Epithelial cell of esophagus (primary cell): ENCODE measurements around the gene DYNC1I1.

Experiments used
- DNase-seq: peaks from one replicate; pipeline ENCODE4 v3.0.0; 2010; ENCODE audit warnings: low read depth
- H3K4me3 ChIP-seq: 2 replicates; pipeline ENCODE4 v1.5.1; 2011; ENCODE audit warnings: mild to moderate bottlenecking, low read length, control low read depth
- CTCF ChIP-seq: IDR thresholded peaks from 2 replicates; pipeline ENCODE4 v1.5.1; 2011; ENCODE audit warnings: low read depth, mild to moderate bottlenecking, low read length, control low read depth, inconsistent platforms; ENCODE audit not compliant: insufficient read depth; ENCODE audit errors: missing control alignments

Gene DYNC1I1

DNA sequence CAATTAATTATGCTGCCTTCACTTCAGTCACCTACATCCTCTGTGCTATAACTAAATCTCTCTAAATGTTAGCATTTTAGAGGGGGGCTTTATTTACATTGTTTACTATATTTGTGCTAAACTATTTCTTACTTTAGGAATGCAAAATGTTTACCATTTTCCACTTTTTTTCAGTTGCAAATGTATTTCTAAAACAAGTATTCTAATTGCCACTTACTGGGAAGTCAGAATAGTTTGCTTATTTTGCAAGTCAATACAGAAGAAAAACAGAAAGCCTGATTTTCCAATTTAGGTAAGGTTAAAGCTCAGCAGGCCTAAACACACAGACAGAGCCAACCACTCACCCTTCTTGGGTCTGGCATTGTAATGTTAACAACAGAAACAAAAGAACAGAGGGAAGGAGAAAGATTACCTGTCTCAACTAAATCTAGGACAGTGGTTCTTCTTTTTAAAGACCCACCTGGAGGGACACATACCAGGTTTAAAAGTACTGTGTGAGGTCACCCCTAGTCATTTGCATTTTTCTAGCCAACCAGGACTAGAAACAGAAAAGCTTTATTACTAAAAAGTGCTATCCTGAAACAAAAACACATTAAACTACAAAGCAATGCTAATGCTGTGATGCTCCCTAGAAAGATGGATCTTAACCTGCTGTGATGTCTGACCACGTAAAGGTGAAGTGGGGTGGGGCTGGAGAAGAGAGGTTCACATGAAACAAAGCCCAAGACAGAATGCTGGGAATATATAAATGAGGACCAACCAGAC is 371.3 kb downstream of the DYNC1I1 start:
- no peak for DNase-seq
- TF ChIP-seq CTCF: no peak
- no peak overlapping the region for H3K4me3 ChIP-seq

DNA sequence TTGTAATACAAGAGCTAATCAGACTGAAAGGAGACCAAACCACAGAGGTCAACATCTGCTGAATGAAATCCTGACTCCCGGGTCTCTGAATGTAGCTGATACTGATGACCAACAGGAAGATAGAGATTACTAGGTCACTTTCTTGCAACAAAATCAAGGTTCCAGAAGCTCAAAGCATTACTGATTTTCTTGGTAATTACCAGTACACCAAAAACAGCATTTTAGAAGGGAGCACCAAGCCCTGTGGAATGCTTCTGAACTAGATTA is 371.8 kb downstream of the DYNC1I1 start:
- TF ChIP-seq CTCF: no peak
- no peak overlapping the region for H3K4me3 ChIP-seq

More for the DNA sequence above, 371.8 kb downstream of the DYNC1I1 start:
- no peak for DNase-seq
